Mucosa of descending colon (tissue), 3 donors: ENCODE measurements around the gene EOLA2. TPM values are rescaled to one million over a fixed set of nuclear protein-coding genes. Genes with fewer than 3 reads are reported as not detected.
"Not testable (repeated sequence)": the region's sequence is repeated elsewhere in the genome, so short reads cannot be mapped to it uniquely, and the experiment has no call there.

ENCODE experiments used
- ATAC-seq: fragments of 200-7000 bp; cut with Tn5 transposase; one replicate; pipeline ENCODE4 v1.9.1; 2020; ENCODE audit warnings: mild to moderate bottlenecking, moderate library complexity
- DNase-seq, 3 donors: peaks; one replicate each; pipeline ENCODE4 v3.0.0-alpha.2; 2020
- H3K36me3 ChIP-seq: fragments of 200-600 bp; one replicate; pipeline ENCODE4 v1.8.0; 2021; ENCODE audit warnings: low read depth, mild to moderate bottlenecking
- H3K4me1 ChIP-seq: fragments of 200-600 bp; one replicate; pipeline ENCODE4 v1.8.0; 2021; ENCODE audit warnings: low read depth, mild to moderate bottlenecking
- H3K4me3 ChIP-seq: fragments of 200-600 bp; one replicate; pipeline ENCODE4 v1.8.0; 2021; ENCODE audit warnings: mild to moderate bottlenecking
- H3K9me3 ChIP-seq: fragments of 200-600 bp; one replicate; pipeline ENCODE4 v1.8.0; 2021; ENCODE audit warnings: mild to moderate bottlenecking
- CTCF ChIP-seq: fragments of 200-600 bp; IDR thresholded peaks from one replicate; pipeline ENCODE4 v1.8.0; 2022; ENCODE audit warnings: antibody characterized with exemption, mild to moderate bottlenecking
- intact Hi-C, 2 donors: fragments of 100-400 bp; cut with DNase I in 1 of 2; cut with micrococcal nuclease in 1 of 2; formaldehyde crosslinking; loops; one replicate each; pipeline versions ENCODE4 v1.11.0 to v1.11.1; 2022; cut with DNase I, micrococcal nuclease
- total RNA-seq, 3 donors: library from RNA; stranded (reverse); fragmentation: NEBNext Ultra II Directional in 2 of 3; extraction: Animal tissue kit (Norgen Biotek cat#: 25700) in 2 of 3; gene quantifications; one replicate each; pipeline versions ENCODE4 v1.2.1 to v1.2.4, GENCODE V29; 2021 to 2023
- donor health status: DM: no; HTN: no; CAD: no; lungs with moderate emphysema.
- donor health status: DM: no; HTN: no; CAD: no.
- donor health status: DM: no; HTN: yes; CAD: no.

The EOLA2 gene
- total RNA-seq, 3 donors from 2014 or later = 30.9 to 34.9 (median 34.1) TPM

DNA sequence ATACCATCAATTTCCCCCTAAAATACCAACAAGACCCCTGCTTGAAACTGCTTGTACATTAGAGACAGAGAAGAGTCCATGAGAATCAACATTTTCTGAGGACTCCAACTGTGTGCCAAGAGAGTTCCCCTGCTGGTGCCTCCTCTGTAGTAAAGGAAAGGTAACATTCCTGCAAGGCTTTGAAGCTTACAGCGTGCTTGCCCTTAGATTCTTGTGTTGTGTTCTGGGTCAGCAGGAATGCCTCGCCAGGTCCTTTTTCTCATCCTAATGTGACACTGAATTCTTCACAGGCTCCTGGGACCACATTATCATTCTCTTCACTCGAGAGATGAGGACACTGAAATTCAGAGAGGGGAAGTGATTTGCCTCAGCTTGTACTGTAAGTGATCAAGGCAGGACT is 9.7 kb upstream of the EOLA2 start:
- ATAC-seq = no peak
- intact Hi-C loops = no loop called here
- Histone ChIP-seq H3K4me1 (no peaks in the 10 kb centered on the region), H3K4me3 (no peak overlapping the region), H3K36me3 (no peaks in the 10 kb centered on the region), H3K9me3 (no peaks in the 10 kb centered on the region)
- no peak for TF ChIP-seq CTCF
- no peak for DNase-seq

- H3K36me3 ChIP-seq, DNase-seq, H3K9me3 ChIP-seq, intact Hi-C loops, H3K4me1 ChIP-seq, H3K4me3 ChIP-seq, ATAC-seq: not testable (repeated sequence)
Measured at GRCh38 chrX:149946932-149947331, 8.6 kb upstream of the EOLA2 start.

- H3K4me1 ChIP-seq, intact Hi-C loops, DNase-seq, H3K4me3 ChIP-seq, ATAC-seq, H3K36me3 ChIP-seq, H3K9me3 ChIP-seq: not testable (repeated sequence)
Measured at GRCh38 chrX:149945820-149946219, 7.5 kb upstream of the EOLA2 start.

DNA sequence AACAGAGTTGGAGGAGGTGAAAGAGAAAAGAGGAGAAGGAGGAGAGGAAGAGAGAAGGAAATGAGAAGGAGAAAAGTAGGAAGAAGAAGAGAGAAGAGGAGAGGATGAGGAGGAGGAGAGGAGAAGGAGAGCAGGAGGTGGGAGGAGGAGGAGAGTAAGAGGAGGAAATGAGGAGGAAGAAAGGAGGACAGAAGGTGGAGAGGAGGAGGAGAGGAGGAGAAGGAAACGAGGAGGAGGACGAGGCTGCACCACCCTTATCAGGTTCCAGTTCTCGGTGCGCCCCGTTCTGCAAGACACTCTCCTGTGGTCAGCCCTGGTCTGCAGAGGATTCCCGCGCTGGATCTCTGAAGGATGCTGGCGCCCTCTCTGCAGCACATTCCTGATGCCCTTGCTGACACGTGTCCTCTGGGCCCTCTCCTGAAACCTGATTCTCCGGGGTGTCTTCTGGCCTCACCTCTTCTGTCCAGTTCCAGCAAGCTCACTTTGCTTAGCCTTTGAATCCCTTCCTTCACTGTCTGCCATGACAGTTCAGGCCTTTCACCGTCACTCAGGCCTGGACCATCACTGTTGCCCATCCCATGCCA is 6.9 kb upstream of the EOLA2 start:
- intact Hi-C loops, H3K4me3 ChIP-seq, ATAC-seq, H3K36me3 ChIP-seq, DNase-seq, H3K9me3 ChIP-seq, H3K4me1 ChIP-seq: not testable (repeated sequence)

GRCh38 chrX:149940674-149941024 is 2.4 kb upstream of the EOLA2 start:
- intact Hi-C loops = not testable (repeated sequence)

DNA sequence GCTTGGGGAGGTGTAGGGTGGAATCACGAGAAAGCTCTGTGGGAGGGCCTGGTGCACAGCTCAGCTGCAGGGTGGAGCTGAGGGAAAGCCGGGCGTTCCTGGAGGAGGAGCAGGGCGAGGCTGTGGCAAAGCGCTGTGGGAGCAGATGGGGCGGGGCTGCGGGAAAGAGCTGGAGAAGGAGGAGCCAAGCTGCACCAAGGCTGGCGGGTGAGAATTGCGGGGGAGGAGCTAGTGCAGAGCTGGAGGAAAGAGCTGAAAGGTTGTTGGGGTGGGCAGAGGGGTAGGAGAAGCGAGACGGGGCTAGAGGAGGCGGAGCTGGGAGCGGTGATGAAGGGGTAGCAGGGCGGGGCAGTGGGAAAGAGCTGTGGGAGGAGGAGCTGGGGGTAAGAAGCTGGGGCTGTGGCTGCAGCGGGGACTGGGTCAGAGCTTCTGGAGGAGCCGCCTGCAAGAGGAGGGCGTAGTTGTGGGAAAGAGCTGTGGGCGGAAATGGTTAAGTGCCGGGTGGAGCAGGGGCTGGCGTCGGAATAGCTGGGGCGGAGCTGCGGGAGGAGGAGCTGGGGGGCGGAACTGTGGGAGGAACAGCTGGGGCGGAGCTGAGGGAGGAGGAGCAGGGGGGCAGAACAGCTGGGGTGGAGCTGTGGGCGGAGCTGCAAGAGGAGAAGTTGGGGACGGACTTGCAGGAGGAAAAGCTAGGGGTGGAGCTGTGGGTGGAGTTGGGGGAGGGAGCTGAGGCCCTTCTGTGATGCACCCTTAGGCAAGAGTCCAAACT is 1.8 kb upstream of the EOLA2 start:
- H3K4me3 ChIP-seq = no peak overlapping the region
- no peaks in the 10 kb centered on the region for H3K36me3 ChIP-seq
- peak; percentile 93 to 97 (median 95) for DNase-seq
- intact Hi-C loops = no loop called here
- no peaks in the 10 kb centered on the region for H3K9me3 ChIP-seq
- TF ChIP-seq CTCF = no peak
- peak; percentile 70 for ATAC-seq
- no peaks in the 10 kb centered on the region for H3K4me1 ChIP-seq

More at GRCh38 chrX:149940674-149941024, 2.4 kb upstream of the EOLA2 start:
- not testable (repeated sequence) for H3K36me3 ChIP-seq, H3K9me3 ChIP-seq, ATAC-seq, DNase-seq, H3K4me3 ChIP-seq, H3K4me1 ChIP-seq
- peak; percentile 20 for TF ChIP-seq CTCF

- intact Hi-C loops = no loop called here
- H3K4me3 ChIP-seq = no peak overlapping the region
- TF ChIP-seq CTCF = no peak
- DNase-seq (no peak), ATAC-seq (no peak)
- no peaks in the 10 kb centered on the region for H3K9me3 ChIP-seq
- no peaks in the 10 kb centered on the region for H3K4me1 ChIP-seq
- no peaks in the 10 kb centered on the region for H3K36me3 ChIP-seq
Measured at GRCh38 chrX:149939655-149939904, 1.3 kb upstream of the EOLA2 start.
